Skeletal muscle satellite cell (primary cell): ENCODE measurements around the gene MYLK.

Experiments used
- H3K27me3 ChIP-seq: 2 replicates; pipeline ENCODE4 v1.7.0; 2013; ENCODE audit warnings: low read length; ENCODE audit not compliant: control insufficient read depth, insufficient read depth
- H3K36me3 ChIP-seq: 2 replicates; pipeline ENCODE4 v1.7.0; 2013; ENCODE audit warnings: mild to moderate bottlenecking, control low read depth, low read length; ENCODE audit not compliant: insufficient read depth
- H3K4me1 ChIP-seq: 2 replicates; pipeline ENCODE4 v1.7.0; 2013; ENCODE audit warnings: low read length; ENCODE audit not compliant: control insufficient read depth, insufficient read depth
- H3K4me2 ChIP-seq: 2 replicates; pipeline ENCODE4 v1.7.0; 2013; ENCODE audit warnings: mild to moderate bottlenecking, low read length
- H3K4me3 ChIP-seq: 2 replicates; pipeline ENCODE4 v1.7.0; 2013; ENCODE audit warnings: low read length
- H3K9ac ChIP-seq: 2 replicates; pipeline ENCODE4 v1.7.0; 2013; ENCODE audit warnings: mild to moderate bottlenecking, low read depth, low read length, moderate library complexity
- H3K9me3 ChIP-seq: replicated peaks from 2 replicates; pipeline ENCODE4 v1.7.0; 2013; ENCODE audit warnings: mild to moderate bottlenecking, control low read depth, low read length

Gene MYLK

GRCh38 chr3:123802007-123802625 is 82.0 kb downstream of the MYLK start:
- no peaks in the 10 kb centered on the region for H3K27me3 ChIP-seq
- no peak overlapping the region for H3K4me2 ChIP-seq
- H3K9me3 ChIP-seq: no peaks in the 10 kb centered on the region
- peaks cover 12% of the 10 kb centered on the region for H3K4me1 ChIP-seq
- H3K36me3 ChIP-seq: no peaks in the 10 kb centered on the region
- H3K4me3 ChIP-seq: no peak overlapping the region
- H3K9ac ChIP-seq: no peak overlapping the region

DNA sequence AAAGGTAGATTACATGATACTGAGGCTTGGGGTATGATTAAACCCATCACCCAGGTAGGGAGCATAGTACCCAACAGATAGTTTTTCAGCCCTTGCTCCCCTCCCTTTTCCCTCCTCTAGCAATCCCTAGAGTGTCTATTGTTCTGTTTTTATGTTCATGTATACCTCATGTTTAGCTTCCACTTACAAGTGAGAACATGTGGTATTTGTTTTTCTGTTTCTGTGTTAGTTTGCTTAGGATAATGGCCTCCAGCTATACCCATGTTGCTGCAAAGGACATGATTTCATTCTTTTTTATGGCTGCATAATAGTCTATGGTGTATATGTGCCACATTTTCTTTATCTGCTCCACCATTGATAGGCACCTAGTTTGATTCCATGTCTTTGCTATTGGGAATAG is 82.7 kb downstream of the MYLK start:
- H3K27me3 ChIP-seq: no peaks in the 10 kb centered on the region
- H3K4me1 ChIP-seq: peaks cover 12% of the 10 kb centered on the region
- no peaks in the 10 kb centered on the region for H3K36me3 ChIP-seq
- H3K9me3 ChIP-seq: no peaks in the 10 kb centered on the region
- no peak overlapping the region for H3K4me3 ChIP-seq
- no peak overlapping the region for H3K9ac ChIP-seq
- H3K4me2 ChIP-seq: no peak overlapping the region

- no peak overlapping the region for H3K9ac ChIP-seq
- no peaks in the 10 kb centered on the region for H3K9me3 ChIP-seq
These were observed 83.8 kb downstream of the MYLK start for GRCh38 chr3:123800362-123800682.

GRCh38 chr3:123799544-123800361 is 84.4 kb downstream of the MYLK start:
- no peaks in the 10 kb centered on the region for H3K9me3 ChIP-seq
- peak overlapping the region; percentile 72 for H3K4me2 ChIP-seq
- H3K9ac ChIP-seq: no peak overlapping the region
- H3K36me3 ChIP-seq: no peaks in the 10 kb centered on the region
- peak overlapping the region; percentile 26 for H3K4me3 ChIP-seq
- H3K4me1 ChIP-seq: peaks cover 12% of the 10 kb centered on the region
- no peaks in the 10 kb centered on the region for H3K27me3 ChIP-seq

More at GRCh38 chr3:123800362-123800682, 83.8 kb downstream of the MYLK start:
- Histone ChIP-seq H3K36me3 (no peaks in the 10 kb centered on the region), H3K4me3 (no peak overlapping the region), H3K4me2 (peak overlapping the region; percentile 72), H3K27me3 (no peaks in the 10 kb centered on the region), H3K4me1 (peaks cover 12% of the 10 kb centered on the region)

DNA sequence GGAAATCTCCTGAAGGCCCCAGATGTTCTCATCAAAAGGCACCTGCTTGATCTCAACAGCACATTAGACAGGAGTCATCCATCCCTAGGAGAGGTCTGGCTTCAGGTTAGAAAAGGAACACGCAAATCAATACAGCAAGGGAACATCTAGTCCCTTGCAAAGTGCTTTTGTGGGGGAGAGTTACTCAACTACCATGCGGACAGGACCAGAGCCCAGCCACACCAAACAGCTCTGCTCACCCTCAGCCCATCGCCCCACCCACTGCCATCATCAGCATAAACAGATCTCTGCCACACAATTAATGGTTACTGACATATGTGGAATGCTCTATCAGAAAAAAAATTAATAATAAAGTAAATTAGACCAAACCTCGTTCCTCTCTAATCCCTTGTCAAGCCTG is 85.6 kb downstream of the MYLK start:
- Histone ChIP-seq H3K4me3 (no peak overlapping the region), H3K9ac (no peak overlapping the region), H3K4me1 (peaks cover 12% of the 10 kb centered on the region), H3K9me3 (no peaks in the 10 kb centered on the region), H3K27me3 (no peaks in the 10 kb centered on the region), H3K4me2 (no peak overlapping the region), H3K36me3 (no peaks in the 10 kb centered on the region)

DNA sequence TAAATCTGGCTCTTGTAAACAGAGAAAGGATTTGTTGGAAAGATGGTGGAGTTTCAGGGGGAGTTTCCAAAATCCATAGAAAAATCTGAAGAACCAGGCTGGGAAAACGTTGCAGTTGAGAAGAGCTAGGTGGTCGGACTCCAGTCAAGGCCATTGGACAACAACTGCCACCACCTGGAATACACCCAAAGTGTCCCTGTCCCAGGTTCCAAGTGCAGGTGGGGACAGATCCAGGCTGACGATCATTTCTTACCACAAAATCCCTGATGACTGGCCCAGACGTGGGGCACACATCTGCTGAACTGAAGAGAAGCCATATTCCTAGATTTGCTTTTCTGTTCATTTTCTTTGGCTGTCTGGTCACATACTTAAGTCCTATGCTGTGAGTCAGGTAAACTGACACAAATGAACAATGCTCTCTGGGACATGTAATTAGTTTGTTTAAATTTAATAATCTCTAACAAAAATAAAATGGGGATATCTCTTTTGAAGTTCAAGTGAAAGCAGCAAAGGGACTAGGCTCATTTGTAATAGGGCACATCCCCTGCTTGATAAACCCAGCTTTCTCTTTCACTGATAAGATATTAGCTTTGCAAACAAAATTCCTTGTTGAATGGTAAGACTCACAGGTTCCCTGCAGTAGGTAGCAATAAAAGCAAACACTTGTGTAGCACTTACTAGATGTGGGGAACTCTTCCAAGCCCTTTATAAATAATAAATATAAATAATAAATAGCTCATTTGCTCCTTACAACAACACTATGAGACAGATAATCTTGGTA is 88.5 kb downstream of the MYLK start:
- no peak overlapping the region for H3K4me2 ChIP-seq
- no peak overlapping the region for H3K9ac ChIP-seq
- H3K9me3 ChIP-seq: no peaks in the 10 kb centered on the region
- H3K4me1 ChIP-seq: peaks cover 32% of the 10 kb centered on the region
- no peaks in the 10 kb centered on the region for H3K36me3 ChIP-seq
- H3K4me3 ChIP-seq: no peak overlapping the region
- H3K27me3 ChIP-seq: no peaks in the 10 kb centered on the region

DNA sequence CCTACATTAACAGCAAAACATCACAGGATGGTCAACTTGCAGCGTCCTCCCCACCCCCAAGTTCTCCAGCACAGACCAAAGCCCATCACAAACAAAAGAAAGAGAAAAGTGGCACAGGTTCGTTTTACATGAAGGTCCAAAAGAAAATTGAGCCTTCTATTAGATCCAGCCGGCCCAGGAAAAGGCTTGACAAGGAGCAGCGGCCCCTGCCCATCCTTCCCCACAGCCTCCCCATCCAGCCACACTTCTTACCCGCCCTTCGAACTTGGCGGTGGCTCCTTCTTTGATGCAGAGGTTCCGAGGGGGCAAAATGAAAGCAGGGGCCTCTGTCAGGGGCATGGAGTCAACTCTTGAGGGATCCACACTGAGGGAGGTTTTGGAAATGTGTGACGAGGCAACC is 90.7 kb downstream of the MYLK start:
- H3K4me2 ChIP-seq: no peak overlapping the region
- H3K4me1 ChIP-seq: peaks cover 22% of the 10 kb centered on the region
- H3K9ac ChIP-seq: no peak overlapping the region
- no peaks in the 10 kb centered on the region for H3K9me3 ChIP-seq
- no peaks in the 10 kb centered on the region for H3K27me3 ChIP-seq
- H3K4me3 ChIP-seq: no peak overlapping the region
- H3K36me3 ChIP-seq: no peaks in the 10 kb centered on the region

GRCh38 chr3:123792473-123793201 is 91.5 kb downstream of the MYLK start:
- no peak overlapping the region for H3K4me3 ChIP-seq
- H3K9ac ChIP-seq: no peak overlapping the region
- H3K36me3 ChIP-seq: no peaks in the 10 kb centered on the region
- H3K4me2 ChIP-seq: no peak overlapping the region
- H3K9me3 ChIP-seq: no peaks in the 10 kb centered on the region
- H3K27me3 ChIP-seq: no peaks in the 10 kb centered on the region
- H3K4me1 ChIP-seq: peaks cover 22% of the 10 kb centered on the region

GRCh38 chr3:123791898-123792297 is 92.2 kb downstream of the MYLK start:
- H3K9me3 ChIP-seq: no peaks in the 10 kb centered on the region
- no peak overlapping the region for H3K4me2 ChIP-seq
- peaks cover 22% of the 10 kb centered on the region for H3K4me1 ChIP-seq
- H3K36me3 ChIP-seq: no peaks in the 10 kb centered on the region
- no peak overlapping the region for H3K9ac ChIP-seq
- no peaks in the 10 kb centered on the region for H3K27me3 ChIP-seq
- H3K4me3 ChIP-seq: no peak overlapping the region

DNA sequence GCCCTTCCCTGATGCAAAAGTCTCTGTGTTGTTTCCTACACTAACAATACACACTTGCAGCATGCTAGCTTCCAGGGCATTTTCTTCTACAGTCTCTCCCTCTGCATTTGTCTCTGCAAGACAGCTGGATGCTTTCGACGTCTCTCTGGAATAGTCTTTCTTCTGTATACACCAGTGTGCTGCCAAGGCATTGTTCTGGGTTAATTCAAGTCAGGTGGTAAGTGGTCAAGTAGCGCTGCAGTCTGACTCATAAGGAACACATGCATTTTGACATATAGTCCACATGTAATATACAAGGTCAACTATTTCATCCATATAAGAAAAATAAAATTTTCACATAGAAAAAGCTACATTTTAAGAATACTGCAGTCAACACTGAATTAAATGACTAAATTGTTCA is 92.7 kb downstream of the MYLK start:
- H3K36me3 ChIP-seq: no peaks in the 10 kb centered on the region
- H3K4me2 ChIP-seq: no peak overlapping the region
- no peak overlapping the region for H3K4me3 ChIP-seq
- H3K9ac ChIP-seq: no peak overlapping the region
- H3K27me3 ChIP-seq: no peaks in the 10 kb centered on the region
- H3K9me3 ChIP-seq: no peaks in the 10 kb centered on the region
- peaks cover 22% of the 10 kb centered on the region for H3K4me1 ChIP-seq

DNA sequence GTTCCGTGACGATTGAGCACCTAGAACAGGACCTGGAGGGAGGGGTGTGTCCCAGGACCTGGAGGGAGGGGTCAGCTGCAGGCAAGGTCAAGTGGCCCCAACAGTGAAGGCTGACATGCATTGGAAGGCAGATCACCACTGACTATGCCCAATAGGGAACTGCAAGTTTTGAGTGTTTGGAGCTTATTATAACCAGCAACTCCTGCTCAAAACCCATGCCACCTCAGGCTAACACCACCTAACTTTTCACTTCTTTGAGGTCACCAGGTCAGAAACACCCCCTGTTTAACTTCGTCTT is 93.1 kb downstream of the MYLK start:
- H3K27me3 ChIP-seq: no peaks in the 10 kb centered on the region
- H3K4me3 ChIP-seq: no peak overlapping the region
- H3K9me3 ChIP-seq: no peaks in the 10 kb centered on the region

More for the DNA sequence above, 93.1 kb downstream of the MYLK start:
- Histone ChIP-seq H3K9ac (no peak overlapping the region), H3K36me3 (no peaks in the 10 kb centered on the region), H3K4me1 (peaks cover 22% of the 10 kb centered on the region), H3K4me2 (no peak overlapping the region)
